PC-9 (cell line): Measurements from ENCODE around the gene DUSP21.

Experiments
- CTCF ChIP-seq: fragments of 200-600 bp; sonication (generic); conservative IDR thresholded peaks from 2 replicates; pipeline ENCODE4 v1.6.1; 2017; ENCODE audit warnings: mixed run types, antibody characterized with exemption, mild to moderate bottlenecking, moderate library complexity
- EZH2 ChIP-seq: fragments of 200-600 bp; sonication (generic); IDR thresholded peaks from 2 replicates; pipeline ENCODE4 v1.8.0; 2017; ENCODE audit warnings: antibody characterized with exemption, low read depth

GRCh38 chrX:44843318-44843702 is 511 bp upstream of the DUSP21 start:
- no peak for TF ChIP-seq CTCF
- TF ChIP-seq EZH2: no peak
